Muscle layer of duodenum (tissue), 2 donors: Measurements from ENCODE around the gene R3HDM4.
"Not testable (repeated sequence)": the region's sequence is repeated elsewhere in the genome, so short reads cannot be mapped to it uniquely, and the experiment has no call there.

Source experiments
- H3K27ac ChIP-seq: one replicate; pipeline ENCODE4 v1.7.0; 2013; ENCODE audit warnings: mild to moderate bottlenecking, low read length
- H3K27me3 ChIP-seq: one replicate; pipeline ENCODE4 v1.7.0; 2013; ENCODE audit warnings: low read depth, mild to moderate bottlenecking, control low read depth, low read length
- H3K36me3 ChIP-seq, 2 donors: one replicate each; pipeline ENCODE4 v1.7.0; 2013; ENCODE audit warnings: low read length in 2 of 2, control low read depth in 1 of 2, mild to moderate bottlenecking in 1 of 2; ENCODE audit not compliant: insufficient read depth in 2 of 2, control insufficient read depth in 1 of 2
- H3K4me1 ChIP-seq, 2 donors: one replicate each; pipeline ENCODE4 v1.7.0; 2013; ENCODE audit warnings: low read length in 2 of 2, mild to moderate bottlenecking in 2 of 2, control low read depth in 1 of 2, moderate library complexity in 1 of 2; ENCODE audit not compliant: insufficient read depth in 2 of 2, control insufficient read depth in 1 of 2
- H3K4me3 ChIP-seq, 2 donors: one replicate each; pipeline ENCODE4 v1.7.0; 2013; ENCODE audit warnings: low read length in 2 of 2, low read depth in 1 of 2, mild to moderate bottlenecking in 1 of 2
- H3K9me3 ChIP-seq, 2 donors: one replicate each; pipeline ENCODE4 v1.7.0; 2013; ENCODE audit warnings: low read length in 2 of 2, control low read depth in 1 of 2, mild to moderate bottlenecking in 1 of 2; ENCODE audit not compliant: control insufficient read depth in 1 of 2
- donor health status: healthy.

The R3HDM4 gene

GRCh38 chr19:913080-913748 lies at the start of gene R3HDM4:
R3HDM4 (minus strand) TSS chr19:913219; CDS start chr19:913157, 62 bp downstream.
- peaks cover 0 to 22% of the 10 kb centered on the region in 2 donors for H3K4me1 ChIP-seq

GRCh38 chr19:961866-962620 lies 49.0 kb upstream of the R3HDM4 start:
- no peak overlapping the region for H3K27ac ChIP-seq
- H3K27me3 ChIP-seq, result no peaks in the 10 kb centered on the region
- no peak overlapping the region for H3K4me3 ChIP-seq
- H3K4me1 ChIP-seq, result no peaks in the 10 kb centered on the region
- peaks cover 0 to 41% of the 10 kb centered on the region in 2 donors for H3K36me3 ChIP-seq
- peaks cover 0 to 3% of the 10 kb centered on the region in 2 donors for H3K9me3 ChIP-seq

More at GRCh38 chr19:913080-913748, at the start of gene R3HDM4:
- H3K27ac ChIP-seq, result peak within 1 kb of the TSS; percentile 87
- H3K4me3 ChIP-seq, result peak within 1 kb of the TSS; percentile 61 to 64
- no peaks in the 10 kb centered on the region for H3K36me3 ChIP-seq
- no peaks in the 10 kb centered on the region for H3K9me3 ChIP-seq
- H3K27me3 ChIP-seq, result peaks cover 8% of the 10 kb centered on the region

- H3K4me3 ChIP-seq, result no peak overlapping the region
- no peaks in the 10 kb centered on the region for H3K27me3 ChIP-seq
- H3K36me3 ChIP-seq, result peaks cover 0 to 33% of the 10 kb centered on the region in 2 donors
- H3K27ac ChIP-seq, result no peak overlapping the region
- H3K4me1 ChIP-seq, result peaks cover 0 to 4% of the 10 kb centered on the region in 2 donors
- H3K9me3 ChIP-seq, result no peaks in the 10 kb centered on the region
Measured at GRCh38 chr19:960601-960938, 47.6 kb upstream of the R3HDM4 start.

GRCh38 chr19:960020-960419 lies 47.0 kb upstream of the R3HDM4 start:
- H3K4me3 ChIP-seq, result no peak overlapping the region
- no peaks in the 10 kb centered on the region for H3K9me3 ChIP-seq
- H3K4me1 ChIP-seq, result peaks cover 0 to 4% of the 10 kb centered on the region in 2 donors
- no peak overlapping the region for H3K27ac ChIP-seq
- no peaks in the 10 kb centered on the region for H3K27me3 ChIP-seq
- H3K36me3 ChIP-seq, result peaks cover 0 to 31% of the 10 kb centered on the region in 2 donors

GRCh38 chr19:958967-959855 lies 46.2 kb upstream of the R3HDM4 start:
- H3K27me3 ChIP-seq, result no peaks in the 10 kb centered on the region
- peaks cover 0 to 4% of the 10 kb centered on the region in 2 donors for H3K4me1 ChIP-seq
- peaks cover 0 to 23% of the 10 kb centered on the region in 2 donors for H3K36me3 ChIP-seq
- no peak overlapping the region for H3K27ac ChIP-seq
- no peak overlapping the region for H3K4me3 ChIP-seq
- no peaks in the 10 kb centered on the region for H3K9me3 ChIP-seq

- H3K27me3 ChIP-seq, H3K4me3 ChIP-seq, H3K9me3 ChIP-seq, H3K27ac ChIP-seq: not testable (repeated sequence)
- H3K36me3 ChIP-seq, result peaks cover 0 to 15% of the 10 kb centered on the region in 2 donors
- H3K4me1 ChIP-seq, result peaks cover 0 to 12% of the 10 kb centered on the region in 2 donors
Measured at GRCh38 chr19:957578-957977, 44.6 kb upstream of the R3HDM4 start.

GRCh38 chr19:956766-957440 lies 43.9 kb upstream of the R3HDM4 start:
- Histone ChIP-seq H3K4me1 (peaks cover 0 to 12% of the 10 kb centered on the region in 2 donors), H3K4me3 (no peak overlapping the region), H3K36me3 (peaks cover 0 to 15% of the 10 kb centered on the region in 2 donors), H3K9me3 (no peaks in the 10 kb centered on the region), H3K27ac (no peak overlapping the region), H3K27me3 (no peaks in the 10 kb centered on the region)

- Histone ChIP-seq H3K4me1 (peaks cover 0 to 12% of the 10 kb centered on the region in 2 donors), H3K27ac (no peak overlapping the region), H3K27me3 (no peaks in the 10 kb centered on the region), H3K4me3 (no peak overlapping the region), H3K36me3 (peaks cover 0 to 13% of the 10 kb centered on the region in 2 donors), H3K9me3 (no peaks in the 10 kb centered on the region)
Measured at GRCh38 chr19:955803-956765, 43.1 kb upstream of the R3HDM4 start.

- no peaks in the 10 kb centered on the region for H3K9me3 ChIP-seq
- H3K27me3 ChIP-seq, result no peaks in the 10 kb centered on the region
- peaks cover 0 to 3% of the 10 kb centered on the region in 2 donors for H3K36me3 ChIP-seq
- H3K27ac ChIP-seq, result no peak overlapping the region
- H3K4me1 ChIP-seq, result peaks cover 0 to 12% of the 10 kb centered on the region in 2 donors
- H3K4me3 ChIP-seq, result no peak overlapping the region
Measured at GRCh38 chr19:954672-955494, 41.9 kb upstream of the R3HDM4 start.
